K562 (cell line): Measurements from ENCODE around the gene CFDP1. TPM values are rescaled to one million over a fixed set of nuclear protein-coding genes. Genes with fewer than 3 reads are reported as not detected.

Experiments
- ATAC-seq: fragments of 200-7000 bp; cut with Tn5 transposase; 3 replicates; pipeline ENCODE4 v1.9.1; 2020; ENCODE audit warnings: moderate library complexity
- BruUV-seq: library from RNA; stranded (reverse); fragments of 400-500 nt; replicated peaks from 2 replicates; lab custom pipeline; 2021; lab: Mats Ljungman, UMichigan
- CTCF ChIA-PET: fragments of 300-600 bp; formaldehyde crosslinking; extraction: SDS; loops from one replicate; lab custom pipeline; 2021; ENCODE audit warnings: low intra/inter-chr PET ratio; lab: Yijun Ruan, JAX
- POLR2A ChIA-PET: fragments of 300-600, 350-650 bp; sonication (Branson Sonifier 250); formaldehyde crosslinking; extraction: SDS; loops from one replicate; lab custom pipeline; 2021; ENCODE audit warnings: antibody characterized with exemption, inconsistent platforms; lab: Yijun Ruan, JAX
- DNase-seq, 4 experiments: peaks; one replicate each; pipeline versions ENCODE4 v3.0.0 to v3.0.0-alpha.2; 2011 to 2018; ENCODE audit warnings: low spot score in 3 of 4, mixed read lengths in 3 of 4; ENCODE audit errors: extremely low read depth in 1 of 4
- FAIRE-seq: peaks from 2 replicates; lab custom pipeline; 2011; peaks lifted over from hg19 to GRCh38; lab: Jason Lieb, UNC
- H2AFZ ChIP-seq: 2 replicates; pipeline ENCODE4 v1.6.0; 2011; ENCODE audit warnings: low read depth, low read length, control low read depth, inconsistent platforms
- H3K27ac ChIP-seq: fragments of 200-600 bp; 3 replicates; pipeline ENCODE4 v1.8.0; 2011; ENCODE audit warnings: low read depth, mild to moderate bottlenecking, control low read depth, inconsistent platforms, low read length, moderate library complexity, mixed read lengths; ENCODE audit errors: extremely low read depth
- H3K27me3 ChIP-seq, 2 experiments: fragments of 300-600 bp in 1 of 2; 2 replicates in 1 of 2; 3 replicates in 1 of 2; pipeline versions ENCODE4 v1.6.0 to v1.8.0; 2011; ENCODE audit warnings: inconsistent platforms in 2 of 2, low read length in 2 of 2, mild to moderate bottlenecking in 1 of 2, mixed read lengths in 1 of 2, moderate library complexity in 1 of 2; ENCODE audit not compliant: control insufficient read depth in 2 of 2, insufficient read depth in 2 of 2
- H3K36me3 ChIP-seq: fragments of 300-600 bp; 3 replicates; pipeline ENCODE4 v1.8.0; 2011; ENCODE audit warnings: mild to moderate bottlenecking, low read length, inconsistent platforms; ENCODE audit not compliant: control insufficient read depth, insufficient read depth
- H3K4me1 ChIP-seq, 2 experiments: fragments of 200-600 bp in 1 of 2; replicated peaks in 1 of 2; 2 replicates in 1 of 2; 3 replicates in 1 of 2; pipeline versions ENCODE4 v1.5.1 to v1.8.0; 2011; ENCODE audit warnings: inconsistent platforms in 2 of 2, low read length in 2 of 2, mild to moderate bottlenecking in 1 of 2, mixed read lengths in 1 of 2, moderate library complexity in 1 of 2; ENCODE audit not compliant: control insufficient read depth in 2 of 2, insufficient read depth in 2 of 2
- H3K4me2 ChIP-seq: 2 replicates; pipeline ENCODE4 v1.6.1; 2011; ENCODE audit warnings: low read length, control low read depth, inconsistent platforms, mixed read lengths; ENCODE audit not compliant: insufficient read depth
- H3K4me3 ChIP-seq: fragments of 200-600 bp; sonication (generic), shearing (Covaris generic); 2 replicates; pipeline ENCODE4 v1.5.1; 2016; ENCODE audit warnings: control low read depth, inconsistent platforms
- H3K79me2 ChIP-seq: fragments of 200-600 bp; 3 replicates; pipeline ENCODE4 v1.8.0; 2011; ENCODE audit warnings: low read length, inconsistent platforms; ENCODE audit not compliant: control insufficient read depth, insufficient read depth
- H3K9ac ChIP-seq, 2 experiments: 2 replicates each; pipeline versions ENCODE4 v1.6.0 to v1.6.1; 2011; ENCODE audit warnings: low read depth in 2 of 2, low read length in 2 of 2, control low read depth in 1 of 2, inconsistent platforms in 1 of 2, mild to moderate bottlenecking in 1 of 2, mixed read lengths in 1 of 2; ENCODE audit not compliant: insufficient read depth in 1 of 2
- H3K9me1 ChIP-seq: one replicate; pipeline ENCODE4 v1.6.0; 2011; ENCODE audit warnings: inconsistent platforms, mild to moderate bottlenecking, low read length, moderate library complexity; ENCODE audit not compliant: control insufficient read depth, insufficient read depth
- H3K9me3 ChIP-seq: replicated peaks from 2 replicates; pipeline ENCODE4 v1.5.1; 2011; ENCODE audit warnings: low read depth, low read length, inconsistent platforms; ENCODE audit not compliant: control insufficient read depth, insufficient read depth
- H4K20me1 ChIP-seq: replicated peaks from 2 replicates; pipeline ENCODE4 v1.6.1; 2011; ENCODE audit warnings: low read length, inconsistent platforms, mixed read lengths; ENCODE audit not compliant: control insufficient read depth, insufficient read depth
- EP400 ChIP-seq: fragments of 450-650 bp; IDR thresholded peaks from 2 replicates; pipeline ENCODE4 v1.6.1; 2017; ENCODE audit warnings: antibody characterized with exemption, mild to moderate bottlenecking, moderate library complexity
- SMAD1 ChIP-seq: fragments of 150-350 bp; IDR thresholded peaks from 2 replicates; pipeline ENCODE4 v1.6.1; 2014; ENCODE audit warnings: low read length, low read depth; ENCODE audit not compliant: partially characterized antibody
- WGBS: fragments of 100-300 bp; shearing (Covaris generic); methylation state at CpG from one replicate; pipeline ENCODE4 v1.1.6; 2016; ENCODE audit warnings: low coverage, mixed read lengths; ENCODE audit not compliant: insufficient coverage; ENCODE audit errors: missing lambda C conversion rate; 5-methylcytosine and 5-hydroxymethylcytosine counted together
- in situ Hi-C: fragments of 300-500 bp; cut with MboI; formaldehyde crosslinking; loops from 4 replicates; pipeline ENCODE4 v1.15.0; 2018; ENCODE audit warnings: inconsistent platforms, mixed read lengths
- intact Hi-C: fragments of 100-400 bp; cut with micrococcal nuclease; formaldehyde crosslinking; loops from 2 replicates; pipeline ENCODE4 v1.14.2; 2022
- polyA plus RNA-seq, 8 experiments: library from polyadenylated mRNA; depleted of rRNA in 4 of 8; stranded (reverse) in 5 of 8; unstranded in 3 of 8; fragments of >200 nt; fragmentation: Nextera tagmentation in 2 of 8; fragmentation: Illumina TruSeq in 1 of 8; extraction: Ambion mirVana in 2 of 8; extraction: Trizol in 1 of 8; gene quantifications; 2 replicates each; pipeline versions ENCODE4 v1.2.1 to v1.2.3, GENCODE V29; 2011 to 2014; ENCODE audit warnings: inconsistent platforms in 1 of 8, missing spikeins in 1 of 8
- total RNA-seq, 7 experiments: library from RNA; depleted of rRNA in 6 of 7; stranded (reverse); fragments of >200 nt in 6 of 7; fragmentation: Illumina TruSeq in 2 of 7; extraction: Trizol in 2 of 7; gene quantifications; 2 replicates each; pipeline versions ENCODE4 v1.2.1 to v1.2.3, GENCODE V29; 2011 to 2021; ENCODE audit warnings: low replicate concordance in 1 of 7
- TF ChIP-seq, protein P1 (sequence below): fragments of 450-650 bp; IDR thresholded peaks from 2 replicates; pipeline ENCODE4 v1.6.1; 2017; ENCODE audit warnings: antibody characterized with exemption, mild to moderate bottlenecking
- TF ChIP-seq, protein P2 (sequence below): fragments of 450-650 bp; IDR thresholded peaks from 2 replicates; pipeline ENCODE4 v1.6.1; 2016; ENCODE audit warnings: mild to moderate bottlenecking, moderate library complexity
- TF ChIP-seq, protein P3 (sequence below): fragments of 250-450 bp; sonication (Bioruptor Pico); IDR thresholded peaks from 2 replicates; pipeline ENCODE4 v1.5.0; 2021

CFDP1 gene
- total and polyA plus RNA-seq, 9 of the 15 experiments (the other 6 are each of a cell fraction or from before 2014, with no cell fraction given), result 31.5 to 78.4 (median 61.7) TPM

DNA sequence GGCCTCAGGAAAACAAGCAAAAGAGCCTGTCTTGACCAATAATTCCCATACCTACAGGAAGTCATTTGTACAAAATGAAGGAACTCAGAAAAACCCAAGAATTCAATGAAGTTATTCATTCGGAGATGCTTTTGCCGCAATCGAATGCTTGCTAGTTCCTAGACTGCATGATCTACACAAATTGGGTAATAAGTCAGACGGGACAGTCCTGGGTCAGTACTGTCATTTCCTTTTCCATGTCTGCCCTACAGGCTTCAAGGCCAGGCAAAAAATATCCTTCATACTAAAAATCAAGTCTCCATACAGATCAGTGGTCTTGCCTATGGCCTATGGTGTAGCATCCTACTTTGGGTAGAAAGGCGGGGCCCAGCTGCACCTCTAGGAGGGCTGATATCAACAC, 71.4 kb downstream of the CFDP1 start:
- Histone ChIP-seq H3K27ac (no peak overlapping the region), H2AFZ (no peak overlapping the region), H3K79me2 (no peaks in the 10 kb centered on the region), H3K4me1 (no peaks in the 10 kb centered on the region), H3K9ac (no peak overlapping the region), H3K4me2 (no peak overlapping the region), H3K36me3 (peaks cover 7% of the 10 kb centered on the region; the same call in 2 of the 3 replicates), H3K9me1 (no peaks in the 10 kb centered on the region), H3K27me3 (no peaks in the 10 kb centered on the region), H3K4me3 (no peak overlapping the region), H4K20me1 (no peaks in the 10 kb centered on the region), H3K9me3 (no peaks in the 10 kb centered on the region)
- ATAC-seq, result no peak
- ChIA-PET POLR2A (interaction anchor here (1.1 kb wide), 1 partner anchor 112 kb away, joined by 5 read pairs; no protein-coding TSS in a partner anchor), CTCF (no interaction called here)
- no peak for DNase-seq
- 95% methylated on average over 5 of the region's 5 CpGs for WGBS
- no TSS peak for BruUV-seq
- intact Hi-C loops, result no loop called here
- in situ Hi-C loops, result no loop called here
- no peak for FAIRE-seq
- TF ChIP-seq, protein P1, sequence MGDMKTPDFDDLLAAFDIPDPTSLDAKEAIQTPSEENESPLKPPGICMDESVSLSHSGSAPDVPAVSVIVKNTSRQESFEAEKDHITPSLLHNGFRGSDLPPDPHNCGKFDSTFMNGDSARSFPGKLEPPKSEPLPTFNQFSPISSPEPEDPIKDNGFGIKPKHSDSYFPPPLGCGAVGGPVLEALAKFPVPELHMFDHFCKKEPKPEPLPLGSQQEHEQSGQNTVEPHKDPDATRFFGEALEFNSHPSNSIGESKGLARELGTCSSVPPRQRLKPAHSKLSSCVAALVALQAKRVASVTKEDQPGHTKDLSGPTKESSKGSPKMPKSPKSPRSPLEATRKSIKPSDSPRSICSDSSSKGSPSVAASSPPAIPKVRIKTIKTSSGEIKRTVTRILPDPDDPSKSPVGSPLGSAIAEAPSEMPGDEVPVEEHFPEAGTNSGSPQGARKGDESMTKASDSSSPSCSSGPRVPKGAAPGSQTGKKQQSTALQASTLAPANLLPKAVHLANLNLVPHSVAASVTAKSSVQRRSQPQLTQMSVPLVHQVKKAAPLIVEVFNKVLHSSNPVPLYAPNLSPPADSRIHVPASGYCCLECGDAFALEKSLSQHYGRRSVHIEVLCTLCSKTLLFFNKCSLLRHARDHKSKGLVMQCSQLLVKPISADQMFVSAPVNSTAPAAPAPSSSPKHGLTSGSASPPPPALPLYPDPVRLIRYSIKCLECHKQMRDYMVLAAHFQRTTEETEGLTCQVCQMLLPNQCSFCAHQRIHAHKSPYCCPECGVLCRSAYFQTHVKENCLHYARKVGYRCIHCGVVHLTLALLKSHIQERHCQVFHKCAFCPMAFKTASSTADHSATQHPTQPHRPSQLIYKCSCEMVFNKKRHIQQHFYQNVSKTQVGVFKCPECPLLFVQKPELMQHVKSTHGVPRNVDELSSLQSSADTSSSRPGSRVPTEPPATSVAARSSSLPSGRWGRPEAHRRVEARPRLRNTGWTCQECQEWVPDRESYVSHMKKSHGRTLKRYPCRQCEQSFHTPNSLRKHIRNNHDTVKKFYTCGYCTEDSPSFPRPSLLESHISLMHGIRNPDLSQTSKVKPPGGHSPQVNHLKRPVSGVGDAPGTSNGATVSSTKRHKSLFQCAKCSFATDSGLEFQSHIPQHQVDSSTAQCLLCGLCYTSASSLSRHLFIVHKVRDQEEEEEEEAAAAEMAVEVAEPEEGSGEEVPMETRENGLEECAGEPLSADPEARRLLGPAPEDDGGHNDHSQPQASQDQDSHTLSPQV, result no peak
- TF ChIP-seq EP400, result no peak
- TF ChIP-seq, protein P2, sequence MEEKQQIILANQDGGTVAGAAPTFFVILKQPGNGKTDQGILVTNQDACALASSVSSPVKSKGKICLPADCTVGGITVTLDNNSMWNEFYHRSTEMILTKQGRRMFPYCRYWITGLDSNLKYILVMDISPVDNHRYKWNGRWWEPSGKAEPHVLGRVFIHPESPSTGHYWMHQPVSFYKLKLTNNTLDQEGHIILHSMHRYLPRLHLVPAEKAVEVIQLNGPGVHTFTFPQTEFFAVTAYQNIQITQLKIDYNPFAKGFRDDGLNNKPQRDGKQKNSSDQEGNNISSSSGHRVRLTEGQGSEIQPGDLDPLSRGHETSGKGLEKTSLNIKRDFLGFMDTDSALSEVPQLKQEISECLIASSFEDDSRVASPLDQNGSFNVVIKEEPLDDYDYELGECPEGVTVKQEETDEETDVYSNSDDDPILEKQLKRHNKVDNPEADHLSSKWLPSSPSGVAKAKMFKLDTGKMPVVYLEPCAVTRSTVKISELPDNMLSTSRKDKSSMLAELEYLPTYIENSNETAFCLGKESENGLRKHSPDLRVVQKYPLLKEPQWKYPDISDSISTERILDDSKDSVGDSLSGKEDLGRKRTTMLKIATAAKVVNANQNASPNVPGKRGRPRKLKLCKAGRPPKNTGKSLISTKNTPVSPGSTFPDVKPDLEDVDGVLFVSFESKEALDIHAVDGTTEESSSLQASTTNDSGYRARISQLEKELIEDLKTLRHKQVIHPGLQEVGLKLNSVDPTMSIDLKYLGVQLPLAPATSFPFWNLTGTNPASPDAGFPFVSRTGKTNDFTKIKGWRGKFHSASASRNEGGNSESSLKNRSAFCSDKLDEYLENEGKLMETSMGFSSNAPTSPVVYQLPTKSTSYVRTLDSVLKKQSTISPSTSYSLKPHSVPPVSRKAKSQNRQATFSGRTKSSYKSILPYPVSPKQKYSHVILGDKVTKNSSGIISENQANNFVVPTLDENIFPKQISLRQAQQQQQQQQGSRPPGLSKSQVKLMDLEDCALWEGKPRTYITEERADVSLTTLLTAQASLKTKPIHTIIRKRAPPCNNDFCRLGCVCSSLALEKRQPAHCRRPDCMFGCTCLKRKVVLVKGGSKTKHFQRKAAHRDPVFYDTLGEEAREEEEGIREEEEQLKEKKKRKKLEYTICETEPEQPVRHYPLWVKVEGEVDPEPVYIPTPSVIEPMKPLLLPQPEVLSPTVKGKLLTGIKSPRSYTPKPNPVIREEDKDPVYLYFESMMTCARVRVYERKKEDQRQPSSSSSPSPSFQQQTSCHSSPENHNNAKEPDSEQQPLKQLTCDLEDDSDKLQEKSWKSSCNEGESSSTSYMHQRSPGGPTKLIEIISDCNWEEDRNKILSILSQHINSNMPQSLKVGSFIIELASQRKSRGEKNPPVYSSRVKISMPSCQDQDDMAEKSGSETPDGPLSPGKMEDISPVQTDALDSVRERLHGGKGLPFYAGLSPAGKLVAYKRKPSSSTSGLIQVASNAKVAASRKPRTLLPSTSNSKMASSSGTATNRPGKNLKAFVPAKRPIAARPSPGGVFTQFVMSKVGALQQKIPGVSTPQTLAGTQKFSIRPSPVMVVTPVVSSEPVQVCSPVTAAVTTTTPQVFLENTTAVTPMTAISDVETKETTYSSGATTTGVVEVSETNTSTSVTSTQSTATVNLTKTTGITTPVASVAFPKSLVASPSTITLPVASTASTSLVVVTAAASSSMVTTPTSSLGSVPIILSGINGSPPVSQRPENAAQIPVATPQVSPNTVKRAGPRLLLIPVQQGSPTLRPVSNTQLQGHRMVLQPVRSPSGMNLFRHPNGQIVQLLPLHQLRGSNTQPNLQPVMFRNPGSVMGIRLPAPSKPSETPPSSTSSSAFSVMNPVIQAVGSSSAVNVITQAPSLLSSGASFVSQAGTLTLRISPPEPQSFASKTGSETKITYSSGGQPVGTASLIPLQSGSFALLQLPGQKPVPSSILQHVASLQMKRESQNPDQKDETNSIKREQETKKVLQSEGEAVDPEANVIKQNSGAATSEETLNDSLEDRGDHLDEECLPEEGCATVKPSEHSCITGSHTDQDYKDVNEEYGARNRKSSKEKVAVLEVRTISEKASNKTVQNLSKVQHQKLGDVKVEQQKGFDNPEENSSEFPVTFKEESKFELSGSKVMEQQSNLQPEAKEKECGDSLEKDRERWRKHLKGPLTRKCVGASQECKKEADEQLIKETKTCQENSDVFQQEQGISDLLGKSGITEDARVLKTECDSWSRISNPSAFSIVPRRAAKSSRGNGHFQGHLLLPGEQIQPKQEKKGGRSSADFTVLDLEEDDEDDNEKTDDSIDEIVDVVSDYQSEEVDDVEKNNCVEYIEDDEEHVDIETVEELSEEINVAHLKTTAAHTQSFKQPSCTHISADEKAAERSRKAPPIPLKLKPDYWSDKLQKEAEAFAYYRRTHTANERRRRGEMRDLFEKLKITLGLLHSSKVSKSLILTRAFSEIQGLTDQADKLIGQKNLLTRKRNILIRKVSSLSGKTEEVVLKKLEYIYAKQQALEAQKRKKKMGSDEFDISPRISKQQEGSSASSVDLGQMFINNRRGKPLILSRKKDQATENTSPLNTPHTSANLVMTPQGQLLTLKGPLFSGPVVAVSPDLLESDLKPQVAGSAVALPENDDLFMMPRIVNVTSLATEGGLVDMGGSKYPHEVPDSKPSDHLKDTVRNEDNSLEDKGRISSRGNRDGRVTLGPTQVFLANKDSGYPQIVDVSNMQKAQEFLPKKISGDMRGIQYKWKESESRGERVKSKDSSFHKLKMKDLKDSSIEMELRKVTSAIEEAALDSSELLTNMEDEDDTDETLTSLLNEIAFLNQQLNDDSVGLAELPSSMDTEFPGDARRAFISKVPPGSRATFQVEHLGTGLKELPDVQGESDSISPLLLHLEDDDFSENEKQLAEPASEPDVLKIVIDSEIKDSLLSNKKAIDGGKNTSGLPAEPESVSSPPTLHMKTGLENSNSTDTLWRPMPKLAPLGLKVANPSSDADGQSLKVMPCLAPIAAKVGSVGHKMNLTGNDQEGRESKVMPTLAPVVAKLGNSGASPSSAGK, result no peak
- TF ChIP-seq, protein P3, sequence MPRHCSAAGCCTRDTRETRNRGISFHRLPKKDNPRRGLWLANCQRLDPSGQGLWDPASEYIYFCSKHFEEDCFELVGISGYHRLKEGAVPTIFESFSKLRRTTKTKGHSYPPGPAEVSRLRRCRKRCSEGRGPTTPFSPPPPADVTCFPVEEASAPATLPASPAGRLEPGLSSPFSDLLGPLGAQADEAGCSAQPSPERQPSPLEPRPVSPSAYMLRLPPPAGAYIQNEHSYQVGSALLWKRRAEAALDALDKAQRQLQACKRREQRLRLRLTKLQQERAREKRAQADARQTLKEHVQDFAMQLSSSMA, result no peak
- TF ChIP-seq SMAD1, result no peak
